ENCODE data around the gene B3GAT1.
"Not testable (repeated sequence)": the region's sequence is repeated elsewhere in the genome, so short reads cannot be mapped to it uniquely, and the experiment has no call there.

Gene B3GAT1

DNA sequence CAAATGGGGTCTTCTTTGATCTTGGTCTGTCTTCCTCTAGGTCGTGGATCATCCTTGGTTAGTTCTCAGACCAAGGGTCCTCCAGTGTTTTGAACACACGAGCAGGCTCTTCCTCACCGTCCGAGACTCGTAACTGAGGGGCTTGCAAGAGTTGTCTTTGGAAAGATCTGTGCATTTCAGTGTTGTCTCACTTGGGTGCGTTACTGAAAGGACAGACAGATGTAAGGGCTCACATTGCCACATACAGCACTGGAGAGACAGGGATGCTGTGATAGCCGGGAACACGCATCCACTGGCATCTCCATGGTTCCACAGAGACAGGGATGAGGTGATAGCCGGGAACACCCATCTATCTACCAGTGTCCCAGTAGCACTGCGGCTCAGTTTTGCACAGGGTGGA, 64.6 kb downstream of the B3GAT1 start:
- TF ChIP-seq, protein P1, sequence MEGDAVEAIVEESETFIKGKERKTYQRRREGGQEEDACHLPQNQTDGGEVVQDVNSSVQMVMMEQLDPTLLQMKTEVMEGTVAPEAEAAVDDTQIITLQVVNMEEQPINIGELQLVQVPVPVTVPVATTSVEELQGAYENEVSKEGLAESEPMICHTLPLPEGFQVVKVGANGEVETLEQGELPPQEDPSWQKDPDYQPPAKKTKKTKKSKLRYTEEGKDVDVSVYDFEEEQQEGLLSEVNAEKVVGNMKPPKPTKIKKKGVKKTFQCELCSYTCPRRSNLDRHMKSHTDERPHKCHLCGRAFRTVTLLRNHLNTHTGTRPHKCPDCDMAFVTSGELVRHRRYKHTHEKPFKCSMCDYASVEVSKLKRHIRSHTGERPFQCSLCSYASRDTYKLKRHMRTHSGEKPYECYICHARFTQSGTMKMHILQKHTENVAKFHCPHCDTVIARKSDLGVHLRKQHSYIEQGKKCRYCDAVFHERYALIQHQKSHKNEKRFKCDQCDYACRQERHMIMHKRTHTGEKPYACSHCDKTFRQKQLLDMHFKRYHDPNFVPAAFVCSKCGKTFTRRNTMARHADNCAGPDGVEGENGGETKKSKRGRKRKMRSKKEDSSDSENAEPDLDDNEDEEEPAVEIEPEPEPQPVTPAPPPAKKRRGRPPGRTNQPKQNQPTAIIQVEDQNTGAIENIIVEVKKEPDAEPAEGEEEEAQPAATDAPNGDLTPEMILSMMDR (conservative IDR thresholded peaks at IDR 0.05), result no peak
- H3K27ac ChIP-seq, result no peak overlapping the region

DNA sequence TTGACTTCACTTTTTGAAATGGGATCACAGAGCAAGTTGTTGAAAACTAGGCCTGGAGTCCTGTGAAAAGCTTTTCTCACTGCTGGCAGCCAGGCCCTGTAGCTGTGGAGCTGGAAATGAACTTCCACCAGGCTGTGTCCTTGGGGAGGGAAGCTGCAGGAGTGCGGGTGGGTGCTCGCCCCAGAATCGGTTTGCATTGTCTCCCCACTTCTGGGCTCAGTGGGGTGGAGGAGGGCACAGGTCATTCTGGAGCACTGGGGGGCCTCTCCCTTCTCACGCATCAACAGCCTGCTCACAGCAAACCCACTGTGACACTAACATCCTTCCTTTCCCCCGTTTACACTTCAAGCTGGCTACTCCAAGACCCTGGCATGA, 65.1 kb downstream of the B3GAT1 start:
- TF ChIP-seq, protein P1 (conservative IDR thresholded peaks at IDR 0.05), result no peak
- no peak overlapping the region for H3K27ac ChIP-seq

DNA sequence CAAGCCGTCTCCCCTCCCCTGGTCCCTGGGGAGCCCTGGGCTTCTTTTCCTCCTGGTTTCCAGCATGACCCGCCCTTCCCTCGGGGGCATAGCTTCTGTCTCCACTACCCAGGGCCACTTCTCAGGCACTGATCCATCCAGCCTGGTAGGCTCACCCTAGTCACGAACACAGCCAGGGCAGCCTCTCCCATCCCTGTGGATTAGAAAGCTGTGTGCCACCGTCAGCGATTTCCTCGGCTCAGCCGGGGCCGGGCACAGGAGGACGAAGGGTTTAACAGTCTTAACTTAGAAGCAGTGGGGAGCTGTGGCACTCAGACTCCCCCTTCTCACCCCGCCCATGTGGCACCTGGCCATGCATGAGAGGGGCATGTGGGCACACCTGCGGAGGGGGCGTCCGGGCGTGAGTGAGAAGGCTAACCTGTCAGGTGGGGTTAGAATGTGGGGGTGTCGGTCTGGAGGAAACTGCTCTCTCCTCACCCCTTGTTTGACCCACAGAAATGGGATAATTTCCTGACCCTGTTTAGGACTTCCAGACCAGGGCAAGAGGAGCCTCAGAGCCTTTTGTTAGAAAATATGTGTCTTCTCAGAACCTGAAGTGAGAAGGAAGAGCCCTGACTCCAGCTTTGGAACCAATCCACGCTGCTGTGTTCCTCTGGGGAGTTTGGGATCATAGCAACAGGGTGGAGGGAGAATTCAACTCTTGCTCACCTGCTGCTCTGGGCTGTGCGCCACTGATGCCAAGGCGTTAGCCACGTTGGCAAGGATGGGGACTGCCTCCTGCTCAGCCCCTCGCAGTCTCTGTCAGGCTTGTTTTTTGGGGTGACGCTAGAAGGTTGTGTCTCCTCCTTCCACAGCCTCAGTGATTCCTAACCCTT, 65.7 kb downstream of the B3GAT1 start:
- TF ChIP-seq, protein P1 (conservative IDR thresholded peaks at IDR 0.05), result no peak
- no peak overlapping the region for H3K27ac ChIP-seq

DNA sequence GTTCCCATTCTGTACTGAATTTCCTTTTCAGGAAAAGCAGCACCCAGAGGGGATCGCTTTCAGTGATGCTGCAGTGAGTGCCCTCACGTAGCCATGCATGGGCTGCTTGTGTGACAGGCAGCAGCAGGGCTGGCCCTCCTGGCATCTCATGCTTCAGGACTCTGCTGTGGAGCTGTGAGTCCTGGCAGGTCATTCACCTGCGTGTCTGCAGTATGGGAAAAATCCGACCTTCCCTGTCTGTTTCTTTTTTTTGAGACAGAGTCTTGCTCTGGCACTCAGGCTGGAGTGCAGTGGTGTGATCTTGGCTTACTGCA, 66.8 kb downstream of the B3GAT1 start:
- H3K27ac ChIP-seq, result no peak overlapping the region

DNA sequence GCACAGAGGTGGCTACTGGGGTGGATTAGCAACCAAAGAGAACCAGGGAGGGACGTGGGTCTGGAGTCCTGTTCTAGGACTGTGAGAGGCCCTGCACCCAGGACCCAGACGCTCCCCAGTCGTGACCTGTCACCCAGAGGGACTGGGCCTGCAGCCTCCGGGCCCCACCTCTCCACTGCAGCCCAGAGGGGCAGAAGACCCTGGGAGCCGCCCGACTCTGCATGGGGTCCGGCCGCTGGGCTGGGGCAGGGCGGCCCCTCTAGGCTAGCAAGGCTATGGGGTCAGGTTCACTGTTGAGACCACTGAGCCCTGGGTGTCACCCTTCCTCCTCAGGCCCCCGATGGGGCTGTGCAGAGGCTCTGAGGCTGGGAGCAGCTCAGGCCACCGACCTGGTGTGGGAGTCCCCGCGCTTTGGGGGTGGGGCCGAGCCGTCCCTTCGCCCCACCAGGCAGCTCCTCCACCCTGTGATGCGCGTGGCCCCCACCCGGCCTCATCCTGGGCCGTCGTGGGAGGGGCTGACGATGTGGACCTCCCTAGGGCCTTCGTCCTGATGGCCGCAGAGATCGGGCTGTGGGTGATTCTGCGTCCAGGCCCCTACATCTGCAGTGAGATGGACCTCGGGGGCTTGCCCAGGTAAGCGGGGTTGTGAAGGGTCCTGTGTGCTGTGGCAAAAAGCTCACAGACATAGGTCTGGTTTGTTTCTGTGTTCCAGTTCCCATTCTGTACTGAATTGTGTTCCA, 67.4 kb downstream of the B3GAT1 start:
- H3K27ac ChIP-seq, result not testable (repeated sequence)

More for the DNA sequence above, 66.8 kb downstream of the B3GAT1 start:
- TF ChIP-seq, protein P1 (conservative IDR thresholded peaks at IDR 0.05), result no peak

DNA sequence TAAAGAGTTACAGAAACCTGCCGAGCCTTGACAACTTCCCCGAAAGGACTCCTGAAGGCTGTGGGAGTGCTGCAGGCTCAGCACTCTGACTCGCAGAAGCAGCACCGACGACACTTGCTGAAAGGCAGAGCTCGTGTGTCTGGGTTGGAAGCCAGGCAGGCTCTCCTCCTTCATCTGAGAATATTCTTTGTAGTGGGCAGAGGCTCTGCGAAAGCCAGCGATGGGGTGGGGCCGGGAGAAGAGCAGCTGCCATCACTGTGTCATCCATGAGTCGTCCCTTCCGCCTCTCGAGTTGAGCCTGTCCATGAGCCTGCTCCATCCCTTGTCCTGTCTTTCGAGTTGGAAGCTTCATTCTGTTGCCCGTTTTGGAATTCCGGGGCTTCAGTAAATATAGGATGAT, 68.4 kb downstream of the B3GAT1 start:
- H3K27ac ChIP-seq, result no peak overlapping the region
- TF ChIP-seq, protein P1 (conservative IDR thresholded peaks at IDR 0.05), result no peak

DNA sequence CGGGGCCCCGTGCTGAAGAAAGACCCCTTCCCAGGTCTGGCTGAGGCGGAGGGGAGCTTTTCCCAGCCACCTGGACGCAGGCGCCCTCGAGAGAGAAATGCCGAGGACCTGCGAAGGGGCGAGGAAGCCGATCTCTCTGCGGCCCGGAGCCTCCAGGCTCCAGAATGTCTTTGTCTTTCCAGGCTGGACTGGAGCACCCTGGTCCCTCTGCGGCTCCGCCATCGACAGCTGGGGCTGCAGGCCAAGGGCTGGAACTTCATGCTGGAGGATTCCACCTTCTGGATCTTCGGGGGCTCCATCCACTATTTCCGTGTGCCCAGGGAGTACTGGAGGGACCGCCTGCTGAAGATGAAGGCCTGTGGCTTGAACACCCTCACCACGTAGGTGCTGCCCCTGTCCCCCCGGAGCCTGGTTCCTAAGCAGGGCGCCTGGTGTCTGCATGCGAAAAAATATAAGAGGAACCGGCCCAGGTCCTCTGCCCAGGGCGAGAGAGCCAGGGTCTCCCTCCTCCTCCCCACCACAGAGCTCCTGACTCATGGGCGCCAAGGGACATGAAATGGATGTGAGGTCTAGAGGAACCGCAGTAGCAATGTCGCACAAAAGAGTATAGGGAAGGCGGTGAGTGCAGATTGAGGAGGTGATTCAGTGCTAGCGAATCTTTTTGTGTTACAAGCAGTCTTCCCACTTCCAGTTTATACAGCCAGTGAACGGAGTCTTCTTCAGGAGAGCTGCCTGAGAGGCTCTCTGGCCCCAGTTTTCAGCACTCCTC, 69.3 kb downstream of the B3GAT1 start:
- no peak overlapping the region for H3K27ac ChIP-seq
- TF ChIP-seq, protein P1 (conservative IDR thresholded peaks at IDR 0.05), result no peak

Data from VCaP (cell line).